Adrenal gland (tissue), 5 donors: ENCODE data around the gene LMX1B.

Experiments
- POLR2A ChIP-seq, 2 donors: fragments of 450-650 bp; IDR thresholded peaks; one replicate each; pipeline ENCODE4 v1.6.1; 2017; ENCODE audit warnings: antibody characterized with exemption in 2 of 2, mild to moderate bottlenecking in 2 of 2, moderate library complexity in 1 of 2
- TF ChIP-seq, protein P1 (sequence below), 6 experiments: fragments of 450-650 bp in 4 of 6; fragments of 200-600 bp in 2 of 6; sonication (generic) in 1 of 6; IDR thresholded peaks; 1 replicate in 5 of 6; 2 replicates in 1 of 6; pipeline versions ENCODE4 v1.5.1 to v1.8.0; 2016 to 2021; ENCODE audit warnings: antibody characterized with exemption in 6 of 6, mild to moderate bottlenecking in 2 of 6, moderate library complexity in 1 of 6
- donor health status: DM: no; HTN: no; CAD: no.

GRCh38 chr9:126683698-126684044 lies 69.9 kb downstream of the LMX1B start:
- TF ChIP-seq, protein P1, sequence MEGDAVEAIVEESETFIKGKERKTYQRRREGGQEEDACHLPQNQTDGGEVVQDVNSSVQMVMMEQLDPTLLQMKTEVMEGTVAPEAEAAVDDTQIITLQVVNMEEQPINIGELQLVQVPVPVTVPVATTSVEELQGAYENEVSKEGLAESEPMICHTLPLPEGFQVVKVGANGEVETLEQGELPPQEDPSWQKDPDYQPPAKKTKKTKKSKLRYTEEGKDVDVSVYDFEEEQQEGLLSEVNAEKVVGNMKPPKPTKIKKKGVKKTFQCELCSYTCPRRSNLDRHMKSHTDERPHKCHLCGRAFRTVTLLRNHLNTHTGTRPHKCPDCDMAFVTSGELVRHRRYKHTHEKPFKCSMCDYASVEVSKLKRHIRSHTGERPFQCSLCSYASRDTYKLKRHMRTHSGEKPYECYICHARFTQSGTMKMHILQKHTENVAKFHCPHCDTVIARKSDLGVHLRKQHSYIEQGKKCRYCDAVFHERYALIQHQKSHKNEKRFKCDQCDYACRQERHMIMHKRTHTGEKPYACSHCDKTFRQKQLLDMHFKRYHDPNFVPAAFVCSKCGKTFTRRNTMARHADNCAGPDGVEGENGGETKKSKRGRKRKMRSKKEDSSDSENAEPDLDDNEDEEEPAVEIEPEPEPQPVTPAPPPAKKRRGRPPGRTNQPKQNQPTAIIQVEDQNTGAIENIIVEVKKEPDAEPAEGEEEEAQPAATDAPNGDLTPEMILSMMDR (IDR thresholded peaks at IDR 0.05), result no peak
- no peak for TF ChIP-seq POLR2A (IDR thresholded peaks at IDR 0.05)
